ENCODE results near the gene FXYD7.
"Not testable (repeated sequence)": the region's sequence is repeated elsewhere in the genome, so short reads cannot be mapped to it uniquely, and the experiment has no call there.

The FXYD7 gene

GRCh38 chr19:35167251-35168119 is 24.4 kb downstream of the FXYD7 start:
- no peak for DNase-seq

GRCh38 chr19:35168196-35168595 is 25.1 kb downstream of the FXYD7 start:
- DNase-seq: no peak

DNA sequence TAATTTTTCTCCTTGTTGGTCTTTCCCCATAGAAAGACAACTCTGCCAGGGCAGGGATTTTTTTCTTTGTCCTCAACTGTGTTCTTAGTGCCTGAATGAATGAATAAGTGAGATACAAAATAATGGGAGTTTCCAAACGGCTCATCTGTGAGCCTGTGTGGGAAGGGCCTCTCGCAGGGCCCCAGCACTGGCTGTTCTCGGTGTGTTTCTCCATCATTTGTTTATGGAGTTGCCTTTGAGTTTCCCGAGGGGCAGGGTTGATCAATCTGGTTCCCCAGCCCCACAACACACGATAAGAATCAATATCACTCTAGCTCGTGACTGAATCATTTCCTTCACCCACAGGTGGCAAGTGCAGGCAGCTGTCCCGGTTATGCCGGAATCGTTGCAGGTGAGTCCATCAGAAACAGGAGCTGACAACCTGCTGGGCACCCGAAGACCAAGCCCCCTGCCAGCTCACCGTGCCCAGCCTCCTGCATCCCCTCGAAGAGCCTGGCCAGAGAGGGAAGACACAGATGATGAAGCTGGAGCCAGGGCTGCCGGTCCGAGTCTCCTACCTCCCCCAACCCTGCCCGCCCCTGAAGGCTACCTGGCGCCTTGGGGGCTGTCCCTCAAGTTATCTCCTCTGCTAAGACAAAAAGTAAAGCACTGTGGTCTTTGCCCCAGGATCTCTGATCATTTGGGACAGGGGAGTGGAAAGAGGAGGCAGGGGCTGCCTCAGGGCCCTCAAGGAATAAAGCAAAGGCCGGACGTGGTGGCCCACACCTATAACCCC is 26.4 kb downstream of the FXYD7 start:
- DNase-seq: no peak

DNA sequence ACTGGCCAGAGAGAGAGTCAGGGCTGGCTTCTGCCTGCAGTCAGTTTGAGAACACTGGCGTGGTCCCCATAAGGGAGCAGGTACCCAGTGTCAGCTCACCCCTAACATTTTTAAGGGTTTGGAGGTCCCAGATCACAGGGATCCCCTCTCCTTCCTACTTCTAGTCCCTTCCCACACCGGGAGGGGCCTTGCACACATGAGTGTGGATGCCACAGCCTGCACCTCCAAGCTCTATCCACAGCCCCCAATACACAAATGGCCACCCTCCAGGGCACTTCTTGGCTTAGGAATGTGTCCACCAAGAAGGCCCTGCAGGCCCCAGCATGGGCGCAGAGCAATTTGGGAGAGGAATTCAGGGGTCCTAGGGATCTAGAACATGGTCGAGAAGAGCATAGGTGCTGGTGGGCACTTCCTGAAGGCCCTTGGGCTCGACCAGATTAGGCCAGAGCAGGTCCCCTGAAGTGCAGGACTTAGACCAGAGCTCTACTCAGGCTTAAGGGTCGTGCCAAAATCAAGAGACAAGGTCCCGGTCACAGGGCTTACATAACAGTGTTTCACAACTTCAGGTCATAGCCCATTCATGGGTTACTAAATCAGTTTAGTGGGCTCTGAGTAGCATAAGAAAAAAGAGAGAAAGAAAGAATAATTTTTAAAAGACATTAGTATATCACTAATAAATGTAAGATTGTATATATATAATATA is 27.5 kb downstream of the FXYD7 start:
- DNase-seq: no peak

DNA sequence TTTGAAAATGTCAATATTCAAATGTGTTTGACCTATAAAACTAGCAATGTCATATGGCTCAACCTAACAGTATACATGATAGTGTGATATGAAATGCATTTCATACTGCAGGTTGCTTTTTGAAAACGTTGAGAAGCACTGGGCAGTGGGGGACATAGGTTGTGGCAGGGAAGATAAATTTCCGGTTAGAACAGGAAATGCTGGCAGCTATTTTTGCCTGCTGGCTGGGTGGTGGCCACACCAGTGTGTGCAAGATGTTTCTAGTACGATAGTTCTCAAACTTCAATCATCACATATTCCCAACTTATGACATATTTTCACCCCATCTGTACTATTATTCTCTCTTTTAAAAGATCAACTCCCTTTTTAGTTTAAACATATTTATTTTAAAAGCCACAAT is 28.7 kb downstream of the FXYD7 start:
- no peak for DNase-seq

DNA sequence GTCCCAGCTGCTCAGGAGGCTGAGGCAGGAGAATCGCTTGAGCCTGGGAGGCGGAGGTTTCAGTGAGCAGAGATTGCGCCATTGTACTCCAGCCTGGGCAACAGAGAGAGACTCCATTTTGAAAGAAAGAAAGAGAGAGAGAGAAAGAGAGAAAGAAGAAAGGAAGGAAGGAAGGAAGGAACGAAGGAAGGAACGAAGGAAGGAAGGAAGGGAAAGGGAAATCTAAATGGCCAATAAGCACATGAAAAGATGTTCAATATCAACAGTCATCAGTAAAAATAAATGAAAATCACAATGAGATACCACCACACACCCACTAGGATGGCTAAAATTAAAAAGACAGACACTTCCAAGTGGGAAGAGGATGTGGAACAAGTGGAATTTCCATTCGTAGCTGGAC is 31.2 kb downstream of the FXYD7 start:
- no peak for DNase-seq

DNA sequence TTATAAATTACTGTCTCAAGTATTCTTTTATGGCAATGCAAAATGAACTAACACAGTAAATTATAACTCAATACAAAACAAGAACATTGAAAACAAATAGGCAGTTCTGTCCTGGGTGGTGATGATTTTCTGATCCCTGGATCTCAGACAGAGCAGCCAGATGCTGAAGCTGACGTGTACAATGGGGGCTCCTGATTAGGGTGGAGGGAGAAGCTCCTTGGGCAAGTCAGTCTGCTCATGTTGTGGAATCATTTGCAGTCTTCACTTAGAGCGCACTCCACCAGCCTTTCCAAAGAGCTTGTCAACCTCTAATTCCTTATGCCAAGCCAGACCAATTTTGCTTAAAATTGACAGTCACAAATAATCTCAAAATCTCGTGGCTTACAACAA is 33.1 kb downstream of the FXYD7 start:
- no peak for DNase-seq

DNA sequence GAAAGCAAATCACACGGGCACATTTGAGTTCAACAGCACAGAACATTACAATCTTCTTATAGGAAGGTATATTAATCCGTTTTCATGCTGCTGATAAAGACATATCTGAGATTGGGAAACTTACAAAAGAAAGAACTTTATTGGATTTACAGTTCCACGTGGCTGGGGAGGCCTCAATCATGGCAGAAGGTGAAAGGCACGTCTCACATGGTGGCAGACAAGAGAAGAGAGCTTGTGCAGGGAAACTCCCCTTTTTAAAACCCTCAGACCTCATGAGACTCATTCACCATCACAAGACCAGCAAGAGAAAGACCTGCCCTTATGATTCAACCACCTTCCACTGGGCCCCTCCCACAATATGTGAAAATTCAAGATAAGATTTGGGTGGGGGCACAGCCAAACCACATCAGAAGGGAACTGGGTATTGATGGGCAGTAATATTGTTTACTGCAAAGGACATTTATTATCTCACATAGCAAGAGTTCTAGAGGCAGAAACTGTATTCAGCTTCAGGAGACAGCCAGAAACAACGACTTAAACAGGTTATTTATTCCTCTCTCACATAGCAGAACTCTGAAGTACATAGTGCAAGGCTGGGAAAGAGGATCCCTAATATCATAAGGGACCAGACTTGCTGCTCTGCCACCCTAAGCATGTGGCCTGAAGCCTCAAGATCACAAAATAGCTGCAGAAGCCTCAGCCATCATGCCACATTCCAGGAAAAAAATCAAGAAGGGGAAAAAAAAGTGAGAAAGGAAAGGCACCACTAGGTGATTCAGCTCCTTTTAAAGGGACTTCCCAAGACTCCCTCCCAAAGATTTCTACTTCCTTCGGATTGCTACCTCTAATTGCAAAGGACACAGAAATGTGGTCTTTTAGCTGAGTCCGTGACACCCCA is 34.6 kb downstream of the FXYD7 start:
- no peak for DNase-seq

GRCh38 chr19:35178701-35179100 is 35.6 kb downstream of the FXYD7 start:
- no peak for DNase-seq

DNA sequence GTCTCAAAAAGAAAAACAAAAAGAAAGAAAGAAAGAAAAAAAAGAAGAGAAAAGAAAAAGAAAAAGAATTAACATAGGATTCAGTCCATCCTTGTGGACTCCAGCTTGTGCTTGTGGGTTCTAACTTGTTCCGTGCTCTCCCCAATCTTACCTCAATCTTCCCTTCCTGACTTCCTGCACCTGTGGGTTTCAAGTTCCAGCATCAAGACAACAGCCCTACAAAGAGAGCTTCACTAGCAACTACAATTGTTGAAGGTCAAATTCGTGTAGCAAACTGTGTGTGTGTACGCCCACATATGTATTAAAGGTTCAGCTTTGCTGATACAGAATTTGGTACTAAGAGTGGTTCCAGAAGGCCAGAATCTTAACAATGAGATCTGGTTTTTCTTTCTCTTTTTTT is 36.8 kb downstream of the FXYD7 start:
- no peak for DNase-seq

DNA sequence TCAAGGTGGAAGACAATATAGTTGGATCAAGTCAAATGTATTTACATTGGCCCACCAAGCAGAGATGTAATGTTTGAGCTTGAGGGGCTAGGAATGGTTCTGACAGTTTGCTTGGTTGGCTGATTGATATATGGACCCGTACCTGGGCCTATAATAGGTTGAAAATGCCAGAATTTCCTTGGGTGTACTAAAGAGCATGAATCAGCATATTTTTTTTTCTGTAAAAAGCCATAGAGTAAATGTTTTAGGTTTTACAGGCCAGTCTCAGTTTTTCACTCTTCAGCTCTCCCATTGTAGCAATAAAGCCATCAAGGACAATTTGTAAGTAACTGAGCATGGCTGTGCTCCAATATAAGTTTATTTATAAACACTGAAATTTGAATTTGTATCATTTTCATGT is 38.3 kb downstream of the FXYD7 start:
- DNase-seq: no peak

- no peak for DNase-seq
These were observed 41.2 kb downstream of the FXYD7 start for GRCh38 chr19:35184267-35184666.

DNA sequence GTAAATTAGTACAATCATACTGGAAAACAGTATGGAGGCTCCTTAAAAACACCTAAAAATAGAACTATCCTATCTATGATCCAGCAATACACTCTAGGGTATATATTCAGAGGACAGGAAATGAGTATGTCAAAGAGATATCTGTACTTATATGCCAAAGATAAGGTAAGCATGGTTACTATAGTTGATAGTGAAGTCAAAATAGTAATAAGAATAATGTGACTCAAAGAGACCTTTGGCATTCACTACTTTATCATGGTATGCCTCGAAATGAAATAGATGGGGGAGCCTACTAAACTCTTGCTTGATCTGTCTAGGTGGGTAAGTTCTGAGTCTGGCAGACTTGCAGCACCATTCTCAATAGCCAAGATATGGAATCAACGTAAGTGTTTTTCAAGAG is 41.8 kb downstream of the FXYD7 start:
- no peak for DNase-seq

- DNase-seq: no peak
These were observed 51.2 kb downstream of the FXYD7 start for GRCh38 chr19:35194012-35194984.

GRCh38 chr19:35195830-35196229 is 52.8 kb downstream of the FXYD7 start:
- no peak for DNase-seq

DNA sequence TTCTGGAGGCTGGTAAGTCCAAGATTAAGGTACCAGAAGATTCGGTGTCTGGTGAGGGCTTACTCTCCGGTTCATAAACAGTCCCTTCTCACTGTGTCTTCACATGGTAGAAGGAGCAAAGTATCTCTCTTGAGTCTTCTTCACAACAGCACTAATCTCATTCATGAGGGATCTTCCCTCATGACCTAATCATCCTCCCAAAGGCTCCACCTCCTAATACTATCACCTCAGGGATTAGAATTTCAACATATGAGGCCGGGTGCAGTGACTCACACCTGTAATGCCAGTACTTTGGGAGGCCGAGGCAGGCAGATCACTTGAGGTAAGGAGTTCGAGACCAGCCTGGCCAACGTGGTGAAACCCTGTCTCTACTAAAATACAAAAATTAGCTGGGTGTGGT is 53.8 kb downstream of the FXYD7 start:
- not testable (repeated sequence) for DNase-seq

GRCh38 chr19:35199481-35199880 is 56.4 kb downstream of the FXYD7 start:
- no peak for DNase-seq

DNA sequence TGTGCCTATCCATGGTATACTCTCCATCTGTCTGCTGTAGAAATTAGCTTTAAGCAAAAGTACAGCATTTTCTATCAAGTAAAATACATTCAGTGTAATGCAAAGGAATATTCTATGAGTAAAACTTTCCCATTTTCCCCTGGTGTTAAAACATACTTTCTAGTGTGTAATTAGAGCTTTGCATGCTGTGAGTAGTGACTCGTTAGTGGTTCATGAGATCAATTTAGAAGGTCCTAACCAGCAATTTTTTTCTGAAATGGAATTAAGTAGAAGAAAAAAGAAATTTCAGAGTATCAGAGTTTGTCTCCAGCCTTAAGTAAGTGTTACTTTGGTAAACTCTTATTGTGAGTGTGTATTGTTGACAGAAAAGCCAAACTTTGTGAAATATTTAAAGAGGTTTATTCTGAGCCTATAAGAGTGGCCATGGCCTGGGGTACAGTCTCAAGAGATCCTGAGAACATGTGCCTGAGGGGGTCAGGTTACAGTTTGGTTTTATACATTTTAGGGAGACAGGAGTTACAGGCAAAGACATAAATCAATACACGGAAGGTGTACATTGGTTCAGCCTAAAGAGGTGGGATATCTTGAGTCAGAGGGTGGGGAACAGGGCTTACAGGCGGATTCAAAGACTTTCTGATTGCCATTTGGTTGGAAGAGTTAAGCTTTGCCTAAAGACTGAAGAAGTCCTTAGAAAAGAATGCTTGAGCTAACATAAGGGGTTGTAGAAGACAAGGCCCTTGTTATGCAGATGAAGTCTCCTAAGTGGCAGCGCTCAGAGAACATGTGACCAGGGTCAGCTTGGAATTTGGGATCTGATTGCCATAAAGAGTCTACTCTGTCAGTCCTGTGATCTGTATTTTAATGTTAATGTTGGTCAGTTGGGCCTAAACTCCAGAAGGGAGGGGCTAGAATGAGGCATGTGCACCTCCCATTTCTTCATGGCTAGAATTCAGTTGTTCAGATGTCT is 60.0 kb downstream of the FXYD7 start:
- DNase-seq: no peak
